Measurements from ENCODE around the gene PPM1E.

DNA sequence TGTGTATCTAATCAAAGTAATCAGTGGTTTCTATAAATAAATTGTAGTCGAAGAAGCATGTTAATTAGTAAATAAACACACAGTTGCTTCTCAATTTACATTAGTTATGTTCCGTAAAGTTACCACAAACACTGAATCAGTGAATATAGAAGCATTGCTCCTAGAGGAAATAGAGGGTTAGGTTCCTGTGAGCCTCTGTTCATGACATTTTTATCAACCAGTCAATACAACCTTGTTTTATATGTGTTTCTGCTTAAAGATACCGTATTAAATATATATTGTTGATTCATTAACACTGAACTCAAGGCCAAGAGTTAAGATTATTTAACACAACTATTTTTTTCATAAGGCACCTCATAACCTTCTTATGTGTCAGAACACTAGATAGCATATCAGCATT lies 134.3 kb downstream of the PPM1E start:
- TF ChIP-seq, protein P1, sequence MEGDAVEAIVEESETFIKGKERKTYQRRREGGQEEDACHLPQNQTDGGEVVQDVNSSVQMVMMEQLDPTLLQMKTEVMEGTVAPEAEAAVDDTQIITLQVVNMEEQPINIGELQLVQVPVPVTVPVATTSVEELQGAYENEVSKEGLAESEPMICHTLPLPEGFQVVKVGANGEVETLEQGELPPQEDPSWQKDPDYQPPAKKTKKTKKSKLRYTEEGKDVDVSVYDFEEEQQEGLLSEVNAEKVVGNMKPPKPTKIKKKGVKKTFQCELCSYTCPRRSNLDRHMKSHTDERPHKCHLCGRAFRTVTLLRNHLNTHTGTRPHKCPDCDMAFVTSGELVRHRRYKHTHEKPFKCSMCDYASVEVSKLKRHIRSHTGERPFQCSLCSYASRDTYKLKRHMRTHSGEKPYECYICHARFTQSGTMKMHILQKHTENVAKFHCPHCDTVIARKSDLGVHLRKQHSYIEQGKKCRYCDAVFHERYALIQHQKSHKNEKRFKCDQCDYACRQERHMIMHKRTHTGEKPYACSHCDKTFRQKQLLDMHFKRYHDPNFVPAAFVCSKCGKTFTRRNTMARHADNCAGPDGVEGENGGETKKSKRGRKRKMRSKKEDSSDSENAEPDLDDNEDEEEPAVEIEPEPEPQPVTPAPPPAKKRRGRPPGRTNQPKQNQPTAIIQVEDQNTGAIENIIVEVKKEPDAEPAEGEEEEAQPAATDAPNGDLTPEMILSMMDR (IDR thresholded peaks at IDR 0.05) = no peak
- TF ChIP-seq POLR2A (IDR thresholded peaks at IDR 0.05) = no peak

Measured in heart left ventricle (tissue), 13 donors.